GM19324 (cell line): ENCODE results near the gene RPL36.
A peak's percentile ranks its signal among the peaks of the same experiment; 100 is the strongest.
"Not testable (repeated sequence)": the region's sequence is repeated elsewhere in the genome, so short reads cannot be mapped to it uniquely, and the experiment has no call there.

Experiments used
- ATAC-seq: cut with Tn5 transposase; IDR thresholded peaks from one replicate; pipeline ENCODE4 v1.9.1; 2021; ENCODE audit warnings: mild to moderate bottlenecking, moderate library complexity; ENCODE audit not compliant: unreplicated experiment, low FRiP score

The RPL36 gene

GRCh38 chr19:5703819-5704818 lies 14.0 kb downstream of the RPL36 start:
- ATAC-seq, result no peak

- ATAC-seq, result no peak
Observed at GRCh38 chr19:5705552-5705951, 15.5 kb downstream of the RPL36 start.

- ATAC-seq, result no peak
Observed at GRCh38 chr19:5706876-5707573, 16.9 kb downstream of the RPL36 start.

GRCh38 chr19:5707576-5708575 lies 17.8 kb downstream of the RPL36 start:
- no peak for ATAC-seq

- ATAC-seq, result no peak
Observed at GRCh38 chr19:5711025-5711424, 20.9 kb downstream of the RPL36 start.

- no peak for ATAC-seq
Observed at GRCh38 chr19:5711713-5712161, 21.6 kb downstream of the RPL36 start.

GRCh38 chr19:5713228-5713627 lies 23.1 kb downstream of the RPL36 start:
- ATAC-seq, result no peak

- no peak for ATAC-seq
Observed at GRCh38 chr19:5714816-5715215, 24.7 kb downstream of the RPL36 start.

- ATAC-seq, result no peak
Observed at GRCh38 chr19:5717215-5717935, 27.3 kb downstream of the RPL36 start.

GRCh38 chr19:5718037-5718578 lies 28.0 kb downstream of the RPL36 start:
- no peak for ATAC-seq

- ATAC-seq, result no peak
Observed at GRCh38 chr19:5718579-5719273, 28.6 kb downstream of the RPL36 start.

GRCh38 chr19:5719274-5719960 lies 29.3 kb downstream of the RPL36 start:
- no peak for ATAC-seq

GRCh38 chr19:5719961-5720790 lies 30.1 kb downstream of the RPL36 start, which contains the start of the genes CATSPERD and LONP1:
TSS of gene CATSPERD (plus strand) at chr19:5720637. CDS start at chr19:5720738, 101 bp downstream.
TSS of gene LONP1 (minus strand) at chr19:5720146. CDS start at chr19:5720132, 14 bp downstream.
- ATAC-seq, result peak; percentile 92

- no peak for ATAC-seq
Observed at GRCh38 chr19:5727453-5728050, 37.5 kb downstream of the RPL36 start.

- ATAC-seq, result not testable (repeated sequence)
Observed at GRCh38 chr19:5733172-5733571, 43.1 kb downstream of the RPL36 start.

- no peak for ATAC-seq
Observed at GRCh38 chr19:5738423-5738822, 48.3 kb downstream of the RPL36 start.
